Liver (tissue), 9 donors: ENCODE measurements around the gene RNF144A. TPM values are rescaled to one million over a fixed set of nuclear protein-coding genes. Genes with fewer than 3 reads are reported as not detected.

Experiments
- DNase-seq: peaks from one replicate; pipeline ENCODE4 v3.0.0-alpha.2; 2017; ENCODE audit warnings: low spot score
- H3K27ac ChIP-seq, 2 donors: one replicate each; pipeline ENCODE4 v1.7.0; 2013; ENCODE audit warnings: inconsistent platforms in 2 of 2, low read length in 2 of 2, control low read depth in 1 of 2, low read depth in 1 of 2, mild to moderate bottlenecking in 1 of 2
- H3K27me3 ChIP-seq, 4 donors: one replicate each; pipeline versions ENCODE4 v1.6.1 to v1.7.0; 2013; ENCODE audit warnings: low read length in 3 of 4, inconsistent platforms in 1 of 4, mild to moderate bottlenecking in 1 of 4, moderate library complexity in 1 of 4; ENCODE audit not compliant: control insufficient read depth in 4 of 4, insufficient read depth in 4 of 4
- H3K36me3 ChIP-seq, 4 donors: one replicate each; pipeline versions ENCODE4 v1.6.1 to v1.7.0; 2013; ENCODE audit warnings: low read length in 3 of 4, mild to moderate bottlenecking in 3 of 4, low read depth in 1 of 4, moderate library complexity in 1 of 4; ENCODE audit not compliant: control insufficient read depth in 4 of 4, insufficient read depth in 3 of 4
- H3K4me1 ChIP-seq, 4 donors: one replicate each; pipeline versions ENCODE4 v1.6.1 to v1.7.0; 2013; ENCODE audit warnings: low read length in 3 of 4, mild to moderate bottlenecking in 3 of 4, moderate library complexity in 1 of 4; ENCODE audit not compliant: control insufficient read depth in 4 of 4, insufficient read depth in 4 of 4
- H3K4me3 ChIP-seq, 3 donors: one replicate each; pipeline versions ENCODE4 v1.6.1 to v1.7.0; 2013; ENCODE audit warnings: low read length in 3 of 3, control low read depth in 1 of 3, low read depth in 1 of 3, mild to moderate bottlenecking in 1 of 3
- H3K9ac ChIP-seq, 2 donors: one replicate each; pipeline ENCODE4 v1.7.0; 2013; ENCODE audit warnings: low read length in 2 of 2, mild to moderate bottlenecking in 2 of 2, moderate library complexity in 2 of 2, control low read depth in 1 of 2, low read depth in 1 of 2
- H3K9me3 ChIP-seq, 4 donors: one replicate each; pipeline versions ENCODE4 v1.6.1 to v1.7.0; 2013; ENCODE audit warnings: low read length in 3 of 4; ENCODE audit not compliant: control insufficient read depth in 4 of 4
- EGR1 ChIP-seq, 2 donors: IDR thresholded peaks; 2 replicates each; pipeline ENCODE4 v1.6.1; 2016 to 2018; ENCODE audit warnings: antibody characterized with exemption in 2 of 2, low read depth in 2 of 2
- FOXA1 ChIP-seq: IDR thresholded peaks from 2 replicates; pipeline ENCODE4 v1.6.1; 2016; ENCODE audit warnings: antibody characterized with exemption
- FOXA2 ChIP-seq: IDR thresholded peaks from 2 replicates; pipeline ENCODE4 v1.6.1; 2016; ENCODE audit warnings: antibody characterized with exemption
- GABPA ChIP-seq, 2 donors: IDR thresholded peaks in 1 of 2; conservative IDR thresholded peaks in 1 of 2; 2 replicates each; pipeline ENCODE4 v1.6.1; 2016; ENCODE audit warnings: antibody characterized with exemption in 2 of 2, mild to moderate bottlenecking in 1 of 2, moderate library complexity in 1 of 2
- HNF4A ChIP-seq, 2 donors: conservative IDR thresholded peaks; 2 replicates each; pipeline ENCODE4 v1.6.1; 2016; ENCODE audit warnings: antibody characterized with exemption in 2 of 2, mild to moderate bottlenecking in 2 of 2
- HNF4G ChIP-seq: IDR thresholded peaks from 2 replicates; pipeline ENCODE4 v1.6.1; 2016; ENCODE audit warnings: antibody characterized with exemption
- JUND ChIP-seq, 2 donors: IDR thresholded peaks; 2 replicates each; pipeline ENCODE4 v1.6.1; 2016; ENCODE audit warnings: antibody characterized with exemption in 2 of 2
- MAX ChIP-seq: IDR thresholded peaks from 2 replicates; pipeline ENCODE4 v1.6.1; 2016; ENCODE audit warnings: antibody characterized with exemption
- NR2F2 ChIP-seq: IDR thresholded peaks from 2 replicates; pipeline ENCODE4 v1.6.1; 2016; ENCODE audit warnings: antibody characterized with exemption
- RAD21 ChIP-seq, 2 donors: IDR thresholded peaks; 2 replicates each; pipeline ENCODE4 v1.6.1; 2016; ENCODE audit warnings: antibody characterized with exemption in 2 of 2, mild to moderate bottlenecking in 2 of 2
- RXRA ChIP-seq, 2 donors: IDR thresholded peaks; 2 replicates each; pipeline ENCODE4 v1.6.1; 2017 to 2018; ENCODE audit warnings: antibody characterized with exemption in 2 of 2, mild to moderate bottlenecking in 1 of 2
- SP1 ChIP-seq: IDR thresholded peaks from 2 replicates; pipeline ENCODE4 v1.6.1; 2018; ENCODE audit warnings: antibody characterized with exemption, mild to moderate bottlenecking
- TAF1 ChIP-seq: conservative IDR thresholded peaks from 2 replicates; pipeline ENCODE4 v1.6.1; 2016; ENCODE audit warnings: antibody characterized with exemption, mild to moderate bottlenecking
- ZBTB33 ChIP-seq: IDR thresholded peaks from 2 replicates; pipeline ENCODE4 v1.6.1; 2016; ENCODE audit warnings: antibody characterized with exemption
- WGBS: extraction: QIAGEN DNeasy Blood & Tissue Kit; methylation state at CpG from one replicate; pipeline ENCODE4 v1.1.7; 2013; 5-methylcytosine and 5-hydroxymethylcytosine counted together
- polyA plus RNA-seq, 2 donors: library from polyadenylated mRNA; stranded (reverse) in 1 of 2; unstranded in 1 of 2; fragments of 200-250 nt in 1 of 2; fragments of >200 nt in 1 of 2; fragmentation: Nextera tagmentation in 1 of 2; extraction: Ambion mirVana in 1 of 2; gene quantifications; one replicate each; pipeline versions ENCODE4 v1.2.1 to v1.2.3, GENCODE V29; 2013 to 2015
- total RNA-seq, 2 donors: library from RNA; depleted of rRNA; stranded (reverse); fragments of >200 nt; gene quantifications; one replicate each; pipeline ENCODE4 v1.2.3, GENCODE V29; 2014
- TF ChIP-seq, protein P1 (sequence below): fragments of 150-350 bp; IDR thresholded peaks from 2 replicates; pipeline ENCODE4 v1.5.1; 2017; ENCODE audit warnings: improper control_type of control experiment, low read depth, low read length; ENCODE audit not compliant: missing input control
- TF ChIP-seq, protein P2 (sequence below): IDR thresholded peaks from 2 replicates; pipeline ENCODE4 v1.6.1; 2016; ENCODE audit warnings: antibody characterized with exemption, mild to moderate bottlenecking
- TF ChIP-seq, protein P3 (sequence below): IDR thresholded peaks from 2 replicates; pipeline ENCODE4 v1.6.1; 2016; ENCODE audit warnings: antibody characterized with exemption
- donor health status: healthy.
- donor health status: healthy.
- donor health status: healthy.
- donor health status: healthy.
- donor health status: healthy.

The RNF144A gene
- total and polyA plus RNA-seq, 4 donors = 1.0 to 10.4 (median 2.3) TPM

GRCh38 chr2:6931753-6932152 is 14.5 kb downstream of the RNF144A start:
- TF ChIP-seq FOXA2 (no peak), TAF1 (no peak), ZBTB33 (no peak), FOXA1 (no peak), GABPA (IDR thresholded peaks at IDR 0.05 in 1 of 2, conservative IDR thresholded peaks at IDR 0.05 in 1 of 2) (no peak), RXRA (IDR thresholded peaks at IDR 0.05) (no peak), EGR1 (IDR thresholded peaks at IDR 0.05; ENCODE audit: low read depth in 2 of 2) (no peak), HNF4G (no peak), JUND (IDR thresholded peaks at IDR 0.05) (no peak), MAX (no peak)
- TF ChIP-seq, protein P1, sequence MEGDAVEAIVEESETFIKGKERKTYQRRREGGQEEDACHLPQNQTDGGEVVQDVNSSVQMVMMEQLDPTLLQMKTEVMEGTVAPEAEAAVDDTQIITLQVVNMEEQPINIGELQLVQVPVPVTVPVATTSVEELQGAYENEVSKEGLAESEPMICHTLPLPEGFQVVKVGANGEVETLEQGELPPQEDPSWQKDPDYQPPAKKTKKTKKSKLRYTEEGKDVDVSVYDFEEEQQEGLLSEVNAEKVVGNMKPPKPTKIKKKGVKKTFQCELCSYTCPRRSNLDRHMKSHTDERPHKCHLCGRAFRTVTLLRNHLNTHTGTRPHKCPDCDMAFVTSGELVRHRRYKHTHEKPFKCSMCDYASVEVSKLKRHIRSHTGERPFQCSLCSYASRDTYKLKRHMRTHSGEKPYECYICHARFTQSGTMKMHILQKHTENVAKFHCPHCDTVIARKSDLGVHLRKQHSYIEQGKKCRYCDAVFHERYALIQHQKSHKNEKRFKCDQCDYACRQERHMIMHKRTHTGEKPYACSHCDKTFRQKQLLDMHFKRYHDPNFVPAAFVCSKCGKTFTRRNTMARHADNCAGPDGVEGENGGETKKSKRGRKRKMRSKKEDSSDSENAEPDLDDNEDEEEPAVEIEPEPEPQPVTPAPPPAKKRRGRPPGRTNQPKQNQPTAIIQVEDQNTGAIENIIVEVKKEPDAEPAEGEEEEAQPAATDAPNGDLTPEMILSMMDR = no peak
- TF ChIP-seq, protein P2, sequence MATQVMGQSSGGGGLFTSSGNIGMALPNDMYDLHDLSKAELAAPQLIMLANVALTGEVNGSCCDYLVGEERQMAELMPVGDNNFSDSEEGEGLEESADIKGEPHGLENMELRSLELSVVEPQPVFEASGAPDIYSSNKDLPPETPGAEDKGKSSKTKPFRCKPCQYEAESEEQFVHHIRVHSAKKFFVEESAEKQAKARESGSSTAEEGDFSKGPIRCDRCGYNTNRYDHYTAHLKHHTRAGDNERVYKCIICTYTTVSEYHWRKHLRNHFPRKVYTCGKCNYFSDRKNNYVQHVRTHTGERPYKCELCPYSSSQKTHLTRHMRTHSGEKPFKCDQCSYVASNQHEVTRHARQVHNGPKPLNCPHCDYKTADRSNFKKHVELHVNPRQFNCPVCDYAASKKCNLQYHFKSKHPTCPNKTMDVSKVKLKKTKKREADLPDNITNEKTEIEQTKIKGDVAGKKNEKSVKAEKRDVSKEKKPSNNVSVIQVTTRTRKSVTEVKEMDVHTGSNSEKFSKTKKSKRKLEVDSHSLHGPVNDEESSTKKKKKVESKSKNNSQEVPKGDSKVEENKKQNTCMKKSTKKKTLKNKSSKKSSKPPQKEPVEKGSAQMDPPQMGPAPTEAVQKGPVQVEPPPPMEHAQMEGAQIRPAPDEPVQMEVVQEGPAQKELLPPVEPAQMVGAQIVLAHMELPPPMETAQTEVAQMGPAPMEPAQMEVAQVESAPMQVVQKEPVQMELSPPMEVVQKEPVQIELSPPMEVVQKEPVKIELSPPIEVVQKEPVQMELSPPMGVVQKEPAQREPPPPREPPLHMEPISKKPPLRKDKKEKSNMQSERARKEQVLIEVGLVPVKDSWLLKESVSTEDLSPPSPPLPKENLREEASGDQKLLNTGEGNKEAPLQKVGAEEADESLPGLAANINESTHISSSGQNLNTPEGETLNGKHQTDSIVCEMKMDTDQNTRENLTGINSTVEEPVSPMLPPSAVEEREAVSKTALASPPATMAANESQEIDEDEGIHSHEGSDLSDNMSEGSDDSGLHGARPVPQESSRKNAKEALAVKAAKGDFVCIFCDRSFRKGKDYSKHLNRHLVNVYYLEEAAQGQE = no peak
- TF ChIP-seq, protein P3, sequence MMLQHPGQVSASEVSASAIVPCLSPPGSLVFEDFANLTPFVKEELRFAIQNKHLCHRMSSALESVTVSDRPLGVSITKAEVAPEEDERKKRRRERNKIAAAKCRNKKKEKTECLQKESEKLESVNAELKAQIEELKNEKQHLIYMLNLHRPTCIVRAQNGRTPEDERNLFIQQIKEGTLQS = no peak
- WGBS = 40% methylated on average over 1 of the region's 1 CpG
- Histone ChIP-seq H3K27me3 (no peaks in the 10 kb centered on the region), H3K4me3 (no peak overlapping the region), H3K9me3 (no peaks in the 10 kb centered on the region), H3K36me3 (no peaks in the 10 kb centered on the region), H3K9ac (no peak overlapping the region), H3K4me1 (no peaks in the 10 kb centered on the region), H3K27ac (no peak overlapping the region)
- no peak for DNase-seq

DNA sequence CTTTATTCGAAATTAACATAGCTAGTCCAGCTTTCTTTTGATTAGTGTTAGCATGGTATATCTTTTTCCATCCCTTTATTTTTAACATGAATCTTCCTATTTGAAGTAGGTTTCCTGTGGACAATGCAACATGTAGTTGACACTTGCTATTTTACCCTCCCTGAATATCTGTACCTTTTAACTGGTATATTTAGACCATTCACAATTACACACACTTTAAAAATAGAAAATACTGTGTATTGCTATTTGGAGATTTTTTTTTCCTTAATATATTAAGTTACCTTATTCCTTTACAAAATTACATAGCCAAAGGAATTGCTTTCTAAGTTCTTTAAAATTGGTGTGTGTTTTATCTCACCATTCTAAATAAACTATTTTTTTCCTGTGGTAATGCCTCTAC is 15.0 kb downstream of the RNF144A start:
- Histone ChIP-seq H3K9ac (no peak overlapping the region), H3K4me3 (no peak overlapping the region), H3K9me3 (no peaks in the 10 kb centered on the region), H3K27ac (no peak overlapping the region), H3K27me3 (no peaks in the 10 kb centered on the region), H3K4me1 (no peaks in the 10 kb centered on the region), H3K36me3 (no peaks in the 10 kb centered on the region)
- TF ChIP-seq, protein P3 = no peak
- TF ChIP-seq GABPA (IDR thresholded peaks at IDR 0.05 in 1 of 2, conservative IDR thresholded peaks at IDR 0.05 in 1 of 2) = no peak
- no peak for TF ChIP-seq JUND (IDR thresholded peaks at IDR 0.05)
- no peak for TF ChIP-seq RAD21 (IDR thresholded peaks at IDR 0.05)
- no peak for TF ChIP-seq TAF1
- no peak for TF ChIP-seq EGR1 (IDR thresholded peaks at IDR 0.05; ENCODE audit: low read depth in 2 of 2)
- no peak for TF ChIP-seq ZBTB33
- TF ChIP-seq FOXA2 = no peak
- no peak for TF ChIP-seq HNF4G
- TF ChIP-seq HNF4A (conservative IDR thresholded peaks at IDR 0.05) = no peak
- TF ChIP-seq FOXA1 = no peak
- TF ChIP-seq NR2F2 = no peak
- no peak for TF ChIP-seq RXRA (IDR thresholded peaks at IDR 0.05)
- TF ChIP-seq, protein P2 = no peak
- no peak for TF ChIP-seq SP1
- TF ChIP-seq MAX = no peak
- 95% methylated on average over 1 of the region's 1 CpG for WGBS
- no peak for DNase-seq
